ENCODE results near the gene ZNF330.

DNA sequence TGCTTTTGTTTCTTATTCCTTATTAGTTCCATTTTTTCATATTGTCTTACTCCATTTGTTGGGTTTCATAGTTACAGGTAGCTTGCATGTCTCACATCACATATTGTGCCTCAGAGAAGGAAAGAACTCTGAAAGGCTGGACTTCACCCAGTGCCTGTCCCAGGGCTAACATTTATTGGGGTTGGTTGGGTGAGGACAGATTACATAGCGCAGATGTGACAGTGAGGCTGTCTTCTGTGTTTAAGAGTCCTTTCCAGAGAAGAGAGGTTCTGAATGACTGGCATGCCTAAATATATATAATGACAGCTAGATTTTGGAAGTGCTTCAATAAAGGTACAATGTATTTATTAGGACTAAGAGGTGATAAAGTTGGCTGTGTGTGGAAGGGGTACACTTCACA lies 2.7 kb downstream of the ZNF330 start:
- TF ChIP-seq GATA2 (IDR thresholded peaks at IDR 0.05; ENCODE audit: low read depth, low read length) (no peak), GATA3 (IDR thresholded peaks at IDR 0.05; ENCODE audit: low read depth, low read length) (no peak)
